Tibial nerve (tissue), 4 donors: ENCODE measurements around the gene AGK.

Source experiments
- CTCF ChIP-seq, 5 experiments: fragments of 200-600 bp in 3 of 5; fragments of 450-650 bp in 2 of 5; sonication (generic) in 3 of 5; IDR thresholded peaks; one replicate each; pipeline ENCODE4 v1.5.1; 2016 to 2019; ENCODE audit warnings: antibody characterized with exemption in 5 of 5, mild to moderate bottlenecking in 3 of 5, moderate library complexity in 2 of 5
- EP300 ChIP-seq, 2 donors: sonication (generic); formaldehyde crosslinking; IDR thresholded peaks; one replicate each; pipeline ENCODE4 v1.6.1; 2017; ENCODE audit warnings: antibody characterized with exemption in 2 of 2, mild to moderate bottlenecking in 1 of 2
- POLR2A ChIP-seq, 2 donors: fragments of 450-650 bp; IDR thresholded peaks; one replicate each; pipeline ENCODE4 v1.6.1; 2017; ENCODE audit warnings: antibody characterized with exemption in 2 of 2, mild to moderate bottlenecking in 2 of 2, moderate library complexity in 2 of 2

GRCh38 chr7:141702892-141703291, 151.7 kb downstream of the AGK start:
- TF ChIP-seq CTCF (IDR thresholded peaks at IDR 0.05) = no peak
- TF ChIP-seq POLR2A (IDR thresholded peaks at IDR 0.05) = no peak
- no peak for TF ChIP-seq EP300 (IDR thresholded peaks at IDR 0.05)
